AG09309 (cell line): Measurements from ENCODE around the gene RALGPS1.

ENCODE experiments used
- DNase-seq: peaks from one replicate; pipeline ENCODE4 v3.0.0-alpha.2; 2010; ENCODE audit warnings: low read depth
- H3K4me3 ChIP-seq: 2 replicates; pipeline ENCODE4 v1.5.1; 2011; ENCODE audit warnings: mild to moderate bottlenecking, low read depth, low read length, moderate library complexity; ENCODE audit not compliant: control insufficient read depth
- TF ChIP-seq, protein P1 (sequence below): IDR thresholded peaks from 2 replicates; pipeline ENCODE4 v1.5.1; 2011; ENCODE audit warnings: mild to moderate bottlenecking, low read depth, low read length, inconsistent platforms; ENCODE audit not compliant: insufficient read depth, control insufficient read depth; ENCODE audit errors: missing control alignments

Gene RALGPS1

GRCh38 chr9:127117801-127118200, 203.2 kb downstream of the RALGPS1 start:
- H3K4me3 ChIP-seq = no peak overlapping the region
- no peak for DNase-seq
- TF ChIP-seq, protein P1, sequence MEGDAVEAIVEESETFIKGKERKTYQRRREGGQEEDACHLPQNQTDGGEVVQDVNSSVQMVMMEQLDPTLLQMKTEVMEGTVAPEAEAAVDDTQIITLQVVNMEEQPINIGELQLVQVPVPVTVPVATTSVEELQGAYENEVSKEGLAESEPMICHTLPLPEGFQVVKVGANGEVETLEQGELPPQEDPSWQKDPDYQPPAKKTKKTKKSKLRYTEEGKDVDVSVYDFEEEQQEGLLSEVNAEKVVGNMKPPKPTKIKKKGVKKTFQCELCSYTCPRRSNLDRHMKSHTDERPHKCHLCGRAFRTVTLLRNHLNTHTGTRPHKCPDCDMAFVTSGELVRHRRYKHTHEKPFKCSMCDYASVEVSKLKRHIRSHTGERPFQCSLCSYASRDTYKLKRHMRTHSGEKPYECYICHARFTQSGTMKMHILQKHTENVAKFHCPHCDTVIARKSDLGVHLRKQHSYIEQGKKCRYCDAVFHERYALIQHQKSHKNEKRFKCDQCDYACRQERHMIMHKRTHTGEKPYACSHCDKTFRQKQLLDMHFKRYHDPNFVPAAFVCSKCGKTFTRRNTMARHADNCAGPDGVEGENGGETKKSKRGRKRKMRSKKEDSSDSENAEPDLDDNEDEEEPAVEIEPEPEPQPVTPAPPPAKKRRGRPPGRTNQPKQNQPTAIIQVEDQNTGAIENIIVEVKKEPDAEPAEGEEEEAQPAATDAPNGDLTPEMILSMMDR = no peak

DNA sequence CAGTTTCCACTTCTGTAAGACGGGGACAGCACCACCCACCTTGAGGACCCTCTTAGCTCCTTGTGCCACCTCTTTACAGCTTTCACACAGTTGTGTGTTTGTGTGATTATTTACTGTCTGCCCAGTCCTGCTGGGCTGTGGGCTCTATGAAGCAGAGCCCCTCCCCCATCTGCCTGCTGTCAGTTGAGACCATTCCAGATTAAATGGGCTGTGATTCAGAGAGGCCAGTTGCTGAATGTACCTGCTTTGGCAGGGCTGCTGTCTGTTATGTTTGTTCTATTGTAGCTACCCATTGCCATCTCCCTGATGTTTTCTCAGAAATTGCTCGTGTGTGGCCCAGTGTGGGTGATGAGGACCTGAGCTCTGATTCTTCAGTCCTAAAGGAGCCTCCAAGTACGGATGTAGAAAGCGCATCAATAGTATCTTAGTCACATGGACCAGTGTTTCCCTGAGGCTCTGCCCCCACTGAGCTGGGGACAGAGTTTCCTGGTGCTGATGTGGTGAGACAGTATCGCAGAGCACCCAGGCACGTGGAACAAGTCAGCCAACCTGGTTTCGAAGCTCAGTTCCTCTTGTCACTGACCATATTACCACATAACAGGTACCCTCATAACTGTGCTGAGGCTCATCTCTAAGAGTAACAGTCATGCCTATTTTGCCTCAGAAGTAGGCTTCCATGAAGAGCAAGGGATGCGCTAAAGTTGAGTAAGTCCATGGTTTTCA, 204.2 kb downstream of the RALGPS1 start:
- DNase-seq = no peak
- no peak overlapping the region for H3K4me3 ChIP-seq
- TF ChIP-seq, protein P1 = no peak

DNA sequence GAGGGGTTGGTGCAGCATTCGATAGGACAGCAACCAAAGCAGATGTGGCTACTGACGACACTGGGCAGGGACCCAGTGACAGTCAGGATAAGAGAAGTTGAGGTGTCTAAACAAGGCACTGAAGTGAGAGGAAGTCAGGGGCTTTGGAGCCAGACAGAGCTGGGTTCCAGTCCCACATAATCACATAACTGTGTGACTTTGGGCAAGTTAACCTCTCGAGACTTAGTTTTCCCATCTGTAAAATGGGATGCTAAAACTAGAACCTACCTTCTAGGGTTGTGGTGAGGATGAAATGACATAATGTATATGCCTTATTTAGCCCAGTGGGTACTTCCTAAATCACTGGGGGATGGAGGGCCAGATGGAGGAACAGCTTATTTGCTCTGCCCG, 204.7 kb downstream of the RALGPS1 start:
- H3K4me3 ChIP-seq = no peak overlapping the region
- no peak for DNase-seq
- TF ChIP-seq, protein P1 = no peak

DNA sequence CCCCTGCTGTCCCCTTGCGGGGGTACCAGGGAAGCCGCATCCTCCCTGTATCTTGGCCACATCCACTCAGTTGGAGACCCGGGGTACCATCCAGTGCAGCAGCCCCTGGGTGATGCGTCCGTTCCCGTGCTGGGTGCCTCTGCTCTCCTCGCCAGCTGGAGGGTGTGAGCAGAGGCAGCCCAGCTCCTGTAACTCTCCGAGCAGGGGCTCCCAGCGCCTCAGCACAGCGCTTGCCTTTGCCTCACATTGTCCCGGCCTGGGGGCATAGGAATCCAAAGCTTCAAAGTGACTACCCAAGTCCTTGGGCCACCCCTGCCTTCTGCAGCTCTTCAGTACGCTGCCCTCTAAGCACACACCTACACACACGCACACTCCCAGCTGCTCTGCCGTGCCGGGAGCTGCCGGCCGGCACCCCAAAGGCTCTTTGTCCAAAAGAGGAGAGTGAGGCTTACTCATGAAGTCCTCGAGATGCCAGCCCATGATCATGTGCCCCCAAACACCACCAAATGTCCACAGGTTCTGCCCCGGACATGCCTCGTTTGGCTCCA, 207.1 kb downstream of the RALGPS1 start:
- peak overlapping the region; percentile 63 for H3K4me3 ChIP-seq
- TF ChIP-seq, protein P1 = peak; percentile 10
- DNase-seq = no peak

- peak within 1 kb of the TSS; percentile 63 for H3K4me3 ChIP-seq
- DNase-seq = peak; percentile 90
- TF ChIP-seq, protein P1 = peak; percentile 2
These were observed 207.8 kb downstream of the RALGPS1 start, which contains the start of gene ANGPTL2 for GRCh38 chr9:127122176-127123063. Gene ANGPTL2, minus strand, starts transcription at chr9:127122635. Its CDS starts 13,904 bp downstream, at chr9:127108731.

DNA sequence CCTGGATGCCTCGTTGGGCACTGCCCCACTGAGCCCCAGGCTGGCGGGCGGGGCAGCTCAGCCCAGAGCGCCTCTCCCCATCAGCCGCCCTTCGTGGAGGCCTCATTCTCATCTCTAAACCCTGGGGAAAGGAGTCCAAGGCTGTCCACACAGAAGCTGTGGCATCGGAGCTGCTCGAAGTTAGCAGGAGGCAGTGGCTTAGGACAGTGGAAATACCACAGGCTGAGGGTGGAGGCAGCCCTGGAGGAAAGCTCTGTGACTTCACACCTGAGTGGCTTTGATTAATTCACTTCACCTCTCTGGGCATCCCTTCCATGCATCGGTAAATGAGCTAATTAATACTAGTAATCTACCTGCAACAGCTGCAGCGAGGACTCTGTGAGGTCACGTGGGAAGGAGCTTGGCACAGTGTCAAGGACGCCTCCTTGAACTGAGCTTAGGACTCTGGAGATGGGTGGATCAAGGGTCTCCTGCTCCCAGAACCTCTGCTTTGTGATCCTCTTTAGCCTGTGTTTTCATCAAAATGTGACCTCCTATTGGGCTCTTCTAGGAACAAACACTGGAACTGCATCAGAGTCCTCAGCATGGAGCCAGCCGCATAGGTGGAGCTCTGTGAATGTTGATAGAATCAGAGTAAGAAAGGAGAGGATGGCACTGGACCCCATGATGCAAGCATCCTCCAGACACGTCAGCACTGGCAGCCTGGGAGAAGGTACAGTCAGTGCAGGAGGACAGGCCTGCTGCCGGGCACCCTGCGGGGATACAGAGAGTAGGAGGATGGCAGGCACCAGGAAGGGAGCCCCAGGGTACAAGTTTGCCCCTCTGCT, 208.7 kb downstream of the RALGPS1 start:
- H3K4me3 ChIP-seq = peak overlapping the region; percentile 20
- DNase-seq = no peak

More for the DNA sequence above, 208.7 kb downstream of the RALGPS1 start:
- TF ChIP-seq, protein P1 = no peak
